HepG2 (cell line): ENCODE results near the gene TXN2. TPM values are rescaled to one million over a fixed set of nuclear protein-coding genes. Genes with fewer than 3 reads are reported as not detected.

ENCODE experiments used
- FOXM1 ChIP-seq: sonication (generic); formaldehyde crosslinking; IDR thresholded peaks from 2 replicates; pipeline ENCODE4 v1.5.0; 2020; ENCODE audit warnings: missing genetic modification reagents
- HNF4G ChIP-seq, 2 experiments: sonication (generic) in 1 of 2; formaldehyde crosslinking in 1 of 2; IDR thresholded peaks; 2 replicates each; pipeline versions ENCODE4 v1.4.0 to v1.6.1; 2011 to 2020; ENCODE audit warnings: borderline replicate concordance in 2 of 2, low read depth in 2 of 2, mild to moderate bottlenecking in 2 of 2, low read length in 1 of 2, missing genetic modification reagents in 1 of 2, moderate library complexity in 1 of 2
- MEIS2 ChIP-seq: sonication (generic); formaldehyde crosslinking; IDR thresholded peaks from 2 replicates; pipeline ENCODE4 v1.9.0; 2021; ENCODE audit warnings: mild to moderate bottlenecking, missing genetic modification reagents
- RARG ChIP-seq: sonication (generic); formaldehyde crosslinking; IDR thresholded peaks from 2 replicates; pipeline ENCODE4 v1.4.0; 2020; ENCODE audit warnings: low read depth, mild to moderate bottlenecking, missing genetic modification reagents
- YEATS4 ChIP-seq: sonication (generic); formaldehyde crosslinking; IDR thresholded peaks from 2 replicates; pipeline ENCODE4 v1.4.0; 2020; ENCODE audit warnings: missing genetic modification reagents, borderline replicate concordance
- ZFP82 ChIP-seq: sonication (generic); formaldehyde crosslinking; IDR thresholded peaks from 2 replicates; pipeline ENCODE4 v1.5.1; 2020; ENCODE audit warnings: mild to moderate bottlenecking, missing genetic modification reagents, borderline replicate concordance
- ZNF362 ChIP-seq: sonication (generic); formaldehyde crosslinking; IDR thresholded peaks from 2 replicates; pipeline ENCODE4 v1.4.0; 2020; ENCODE audit warnings: missing genetic modification reagents, mild to moderate bottlenecking, borderline replicate concordance
- ZNF460 ChIP-seq: sonication (generic); formaldehyde crosslinking; IDR thresholded peaks from 2 replicates; pipeline ENCODE4 v1.5.1; 2020; ENCODE audit warnings: missing genetic modification reagents, mild to moderate bottlenecking, borderline replicate concordance
- ZNF510 ChIP-seq: sonication (generic); formaldehyde crosslinking; IDR thresholded peaks from 2 replicates; pipeline ENCODE4 v1.4.0; 2020; ENCODE audit warnings: low read depth, mild to moderate bottlenecking, missing genetic modification reagents
- ZNF761 ChIP-seq: sonication (generic); formaldehyde crosslinking; conservative IDR thresholded peaks from 2 replicates; pipeline ENCODE4 v1.4.0; 2020; ENCODE audit warnings: mild to moderate bottlenecking, missing genetic modification reagents
- polyA plus RNA-seq, 8 experiments: library from polyadenylated mRNA; depleted of rRNA in 3 of 8; stranded (reverse) in 7 of 8; unstranded in 1 of 8; fragments of >200 nt; fragmentation: Illumina TruSeq in 4 of 8; extraction: Trizol in 4 of 8; gene quantifications; 2 replicates each; pipeline versions ENCODE4 v1.2.1 to v1.2.3, GENCODE V29; 2011 to 2016; ENCODE audit warnings: low read depth in 4 of 8, missing spikeins in 1 of 8, mixed read lengths in 1 of 8; ENCODE audit not compliant: insufficient read depth in 1 of 8
- total RNA-seq, 5 experiments: library from RNA; depleted of rRNA; stranded (reverse); fragments of >200 nt; fragmentation: Illumina TruSeq; extraction: Trizol; gene quantifications; 2 replicates each; pipeline ENCODE4 v1.2.3, GENCODE V29; 2016; ENCODE audit warnings: low read depth in 1 of 5

The TXN2 gene
- total and polyA plus RNA-seq, 2 of the 13 experiments (the other 11 are each of a cell fraction or from before 2014, with no cell fraction given): 41.4 to 109 TPM

GRCh38 chr22:36419912-36420882 lies 61.2 kb downstream of the TXN2 start (continued):
- TF ChIP-seq HNF4G (IDR thresholded peaks at IDR 0.05; ENCODE audit: borderline replicate concordance, low read depth, low read length) (0 out of 2 replicates have a peak, but pooled peaks have one; percentile 7), HNF4G (CRISPR knock-in tag; IDR thresholded peaks at IDR 0.05; ENCODE audit: borderline replicate concordance, low read depth) (no peak), MEIS2 (CRISPR knock-in tag) (peak; percentile 2; the same call in 1 of the 2 replicates), ZNF510 (CRISPR knock-in tag) (peak; percentile 11; the same call in 1 of the 2 replicates), RARG (CRISPR knock-in tag) (0 out of 2 replicates have a peak, but pooled peaks have one; percentile 29), ZNF460 (peak; percentile 91), ZNF362 (peak; percentile 91), ZNF761 (CRISPR knock-in tag) (0 out of 2 replicates have a peak, but pooled peaks have one; percentile 39), YEATS4 (CRISPR knock-in tag) (0 out of 2 replicates have a peak, but pooled peaks have one; percentile 10), FOXM1 (CRISPR knock-in tag) (no peak), ZFP82 (CRISPR knock-in tag) (peak; percentile 48; the same call in 1 of the 2 replicates)
